ENCODE data around the gene EXOC3L2. TPM values are rescaled to one million over a fixed set of nuclear protein-coding genes. Genes with fewer than 3 reads are reported as not detected.

EXOC3L2 gene
- polyA plus RNA-seq (2012; rRNA removed), result 0.02 TPM in 1 of 2 replicates, not detected in the other
- polyA plus RNA-seq (2012; cell fraction: cytosol; rRNA removed), result not detected in 2 replicates
- not detected in 2 replicates for polyA plus RNA-seq (2012; cell fraction: nucleus; rRNA removed)

DNA sequence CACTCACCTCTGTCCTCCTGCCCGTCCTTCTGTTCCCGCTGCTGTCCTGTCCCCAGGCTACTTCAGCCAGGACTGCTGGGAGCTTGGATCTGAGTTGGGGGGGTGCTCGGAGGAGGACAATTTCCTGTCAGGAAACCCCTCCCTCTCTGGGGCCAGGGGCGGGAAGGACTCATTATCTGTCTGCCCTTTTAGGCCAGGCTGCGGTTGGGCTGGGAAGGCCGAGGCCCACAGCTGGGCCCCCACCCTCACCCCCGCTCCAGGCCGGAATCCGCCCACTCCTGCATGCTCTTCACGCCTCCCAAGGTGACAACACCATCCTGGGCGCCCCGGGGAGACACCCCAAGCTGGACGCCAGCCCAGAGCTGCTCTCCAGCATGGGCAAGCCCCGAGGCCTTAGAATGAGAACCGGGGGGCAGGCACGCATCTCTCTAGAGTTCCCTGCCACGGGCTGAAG lies at the start of gene EXOC3L2:
Gene EXOC3L2 (minus strand): TSS at position 74 of the 454 bp plus-strand sequence. CDS start 6,362 bp downstream, outside the sequence.
- Histone ChIP-seq H3K36me3 (replicated peaks in 1 of 2; ENCODE audit: control insufficient read depth in 1 of 2, insufficient read depth in 2 of 2, low read length in 1 of 2) (no peaks in the 10 kb centered on the region), H4K20me1 (ENCODE audit: insufficient read depth) (no peaks in the 10 kb centered on the region), H3K9me3 (no peaks in the 10 kb centered on the region), H3K4me1 (ENCODE audit: control insufficient read depth in 1 of 2, insufficient read depth in 2 of 2, low read depth in 1 of 2, low read length in 1 of 2) (peaks cover 0 to 5% of the 10 kb centered on the region in 2 experiments; a peak in 1 of 4 replicates), H3K9me2 (no peaks in the 10 kb centered on the region), H3K4me3 (ENCODE audit: low read depth in 2 of 2, low read length in 1 of 2) (no peak within 1 kb of the TSS), H3K79me2 (ENCODE audit: insufficient read depth) (no peaks in the 10 kb centered on the region), H2AFZ (ENCODE audit: low read depth) (no peak within 1 kb of the TSS), H3F3A (replicated peaks; ENCODE audit: insufficient read depth) (peaks cover 8% of the 10 kb centered on the region), H3K9ac (no peak within 1 kb of the TSS), H3K27me3 (ENCODE audit: insufficient read depth) (no peaks in the 10 kb centered on the region), H3K4me2 (no peak within 1 kb of the TSS), H3K27ac (ENCODE audit: low read depth in 2 of 2, low read length in 1 of 2) (no peak within 1 kb of the TSS)
- ChIA-PET CTCF (interaction anchor here (0.8 to 1.8 kb wide), 6 partner anchors 14 to 234 kb away, joined by 3 to 5 read pairs (median 4); partner anchors contain the start of genes BLOC1S3 and TRAPPC6A), POLR2A (no interaction called here)
- no peak for TF ChIP-seq TAF1 (IDR thresholded peaks at IDR 0.05; ENCODE audit: borderline replicate concordance, low read depth, low read length)
- TF ChIP-seq YY1 (IDR thresholded peaks at IDR 0.05; ENCODE audit: low read depth), result no peak
- TF ChIP-seq RAD21 (IDR thresholded peaks at IDR 0.05; ENCODE audit: low read length), result no peak
- no peak for TF ChIP-seq POLR2AphosphoS5 (IDR thresholded peaks at IDR 0.05; ENCODE audit: low read depth, low read length)
- no peak for TF ChIP-seq USF2 (IDR thresholded peaks at IDR 0.05; ENCODE audit: borderline replicate concordance, low read depth, low read length)
- TF ChIP-seq FOXM1 (IDR thresholded peaks at IDR 0.05; ENCODE audit: low read depth), result no peak
- no peak for TF ChIP-seq REST (IDR thresholded peaks at IDR 0.05; ENCODE audit: low read depth, low read length)
- no peak for TF ChIP-seq FOSL2 (IDR thresholded peaks at IDR 0.05; ENCODE audit: borderline replicate concordance, low read depth)
- no peak for TF ChIP-seq TCF12 (IDR thresholded peaks at IDR 0.05)
- no peak for TF ChIP-seq RXRA (IDR thresholded peaks at IDR 0.05; ENCODE audit: borderline replicate concordance, low read depth)
- no peak for TF ChIP-seq MXI1 (IDR thresholded peaks at IDR 0.05; ENCODE audit: low read depth, low read length)
- no peak for TF ChIP-seq MEF2A (IDR thresholded peaks at IDR 0.05; ENCODE audit: borderline replicate concordance, low read depth)
- TF ChIP-seq ZBTB33 (IDR thresholded peaks at IDR 0.05; ENCODE audit: borderline replicate concordance, low read depth), result no peak
- TF ChIP-seq PBX3 (IDR thresholded peaks at IDR 0.05), result no peak
- no peak for TF ChIP-seq SIN3A (IDR thresholded peaks at IDR 0.05; ENCODE audit: borderline replicate concordance, low read depth, low read length)
- TF ChIP-seq MAX (IDR thresholded peaks at IDR 0.05; ENCODE audit: low read depth), result no peak
- no peak for DNase-seq
- 63% methylated on average over 10 of the region's 17 CpGs for WGBS (ENCODE audit: low lambda C conversion rate)
